Ectodermal cell (in vitro differentiated cells): ENCODE measurements around the gene GMCL1.
"Not testable (repeated sequence)": the region's sequence is repeated elsewhere in the genome, so short reads cannot be mapped to it uniquely, and the experiment has no call there.

Experiments used
- H3K27ac ChIP-seq: 2 replicates; pipeline ENCODE4 v1.7.0; 2013; ENCODE audit warnings: mild to moderate bottlenecking, low read depth, low read length; ENCODE audit not compliant: insufficient read depth, poor library complexity, severe bottlenecking
- H3K27me3 ChIP-seq: 2 replicates; pipeline ENCODE4 v1.7.0; 2013; ENCODE audit warnings: mild to moderate bottlenecking, low read length; ENCODE audit not compliant: insufficient read depth, control insufficient read depth, poor library complexity, severe bottlenecking
- H3K36me3 ChIP-seq: one replicate; pipeline ENCODE4 v1.7.0; 2013; ENCODE audit warnings: low read length; ENCODE audit not compliant: control insufficient read depth, insufficient read depth
- H3K4me1 ChIP-seq: one replicate; pipeline ENCODE4 v1.7.0; 2013; ENCODE audit warnings: low read length; ENCODE audit not compliant: control insufficient read depth, insufficient read depth
- H3K4me3 ChIP-seq: 2 replicates; pipeline ENCODE4 v1.7.0; 2013; ENCODE audit warnings: low read depth, low read length, control low read depth; ENCODE audit not compliant: insufficient read depth
- H3K9me3 ChIP-seq: 2 replicates; pipeline ENCODE4 v1.7.0; 2013; ENCODE audit warnings: mild to moderate bottlenecking, low read length, moderate library complexity; ENCODE audit not compliant: control insufficient read depth
- WGBS, 2 experiments: methylation state at CpG; one replicate each; pipeline ENCODE4 v1.1.7; 2013; ENCODE audit warnings: missing lambda C conversion rate in 2 of 2; 5-methylcytosine and 5-hydroxymethylcytosine counted together

The GMCL1 gene

DNA sequence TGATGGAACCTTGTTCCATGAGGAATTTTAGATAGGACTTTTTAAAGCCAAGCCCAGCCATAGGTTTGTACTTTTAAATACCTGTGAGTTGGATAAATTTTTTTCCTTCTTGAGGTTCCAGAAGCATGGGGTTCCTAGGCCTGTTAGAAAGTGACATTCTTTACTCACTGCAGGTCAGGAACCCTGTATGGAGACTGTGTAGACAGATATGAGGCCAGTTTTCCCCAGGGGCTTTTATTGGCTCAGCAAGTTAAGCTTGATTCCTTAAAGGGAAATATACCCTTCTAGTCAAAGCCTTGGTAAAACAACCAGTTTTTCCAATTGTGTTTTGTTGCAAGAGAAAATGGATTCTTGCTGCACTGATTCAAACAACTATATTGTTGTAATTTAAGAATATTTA lies 38.4 kb upstream of the GMCL1 start:
- H3K36me3 ChIP-seq = no peaks in the 10 kb centered on the region
- H3K4me3 ChIP-seq = no peak overlapping the region
- H3K27me3 ChIP-seq = no peaks in the 10 kb centered on the region
- no peaks in the 10 kb centered on the region for H3K9me3 ChIP-seq
- H3K27ac ChIP-seq = no peak overlapping the region
- peaks cover 11% of the 10 kb centered on the region for H3K4me1 ChIP-seq

- H3K4me3 ChIP-seq = no peak overlapping the region
- no peaks in the 10 kb centered on the region for H3K36me3 ChIP-seq
- peaks cover 13% of the 10 kb centered on the region for H3K4me1 ChIP-seq
- WGBS, 2 experiments = 92 to 95% methylated on average over 1 of the region's 1 CpG
- H3K27me3 ChIP-seq = no peaks in the 10 kb centered on the region
- no peak overlapping the region for H3K27ac ChIP-seq
- no peaks in the 10 kb centered on the region for H3K9me3 ChIP-seq
Observed at GRCh38 chr2:69796174-69796573, 33.3 kb upstream of the GMCL1 start.

DNA sequence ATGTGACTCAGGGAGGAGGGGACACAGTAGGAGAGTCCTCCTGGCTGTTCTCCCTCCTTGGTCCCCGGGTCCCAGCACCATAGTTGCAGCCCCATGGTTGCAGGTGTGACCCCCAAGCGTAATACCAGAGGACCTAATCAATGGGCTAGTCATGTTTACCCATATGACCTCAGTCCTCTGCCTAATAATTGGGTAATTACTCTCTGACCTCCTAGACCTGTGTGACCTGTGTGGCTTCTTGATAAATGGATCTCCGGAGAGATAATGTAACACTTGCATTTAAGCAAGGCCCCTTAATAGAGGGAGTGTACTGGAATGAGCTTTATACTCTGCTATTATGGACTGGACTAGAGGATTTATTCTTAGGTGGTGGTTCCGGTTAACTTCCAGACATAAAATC lies 32.2 kb upstream of the GMCL1 start:
- H3K27ac ChIP-seq = no peak overlapping the region

DNA sequence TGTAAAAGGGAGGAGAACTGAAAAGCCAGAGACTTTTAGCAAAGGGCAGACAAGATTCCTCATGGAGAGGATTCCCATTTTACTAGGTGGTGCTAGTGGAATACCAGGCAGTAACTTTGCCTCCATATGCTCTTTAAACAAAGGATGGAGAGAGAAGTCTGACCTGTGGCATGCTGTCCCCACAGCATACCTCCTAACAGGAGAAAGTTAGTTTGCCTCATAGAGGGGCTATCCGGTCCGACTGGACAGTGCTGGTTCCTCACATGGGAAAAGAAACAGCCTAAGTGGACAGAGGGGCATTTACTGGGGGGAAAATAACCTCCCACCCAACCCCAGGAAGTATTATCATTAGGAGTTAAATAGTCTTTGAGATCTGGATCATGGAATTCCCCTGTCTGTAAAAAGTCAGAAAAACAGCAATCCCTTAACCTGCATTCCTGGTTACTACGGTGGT lies 31.6 kb upstream of the GMCL1 start:
- Histone ChIP-seq H3K36me3 (no peaks in the 10 kb centered on the region), H3K27me3 (no peaks in the 10 kb centered on the region), H3K4me3 (no peak overlapping the region), H3K4me1 (peaks cover 16% of the 10 kb centered on the region), H3K9me3 (no peaks in the 10 kb centered on the region), H3K27ac (no peak overlapping the region)
- 94 to 95% methylated on average over 1 to 3 of the region's 3 CpGs for WGBS, 2 experiments

More for the DNA sequence above, 32.2 kb upstream of the GMCL1 start:
- Histone ChIP-seq H3K4me1 (peaks cover 16% of the 10 kb centered on the region), H3K9me3 (no peaks in the 10 kb centered on the region), H3K27me3 (no peaks in the 10 kb centered on the region), H3K4me3 (no peak overlapping the region), H3K36me3 (no peaks in the 10 kb centered on the region)
- 86 to 89% methylated on average over 3 to 4 of the region's 4 CpGs for WGBS, 2 experiments

DNA sequence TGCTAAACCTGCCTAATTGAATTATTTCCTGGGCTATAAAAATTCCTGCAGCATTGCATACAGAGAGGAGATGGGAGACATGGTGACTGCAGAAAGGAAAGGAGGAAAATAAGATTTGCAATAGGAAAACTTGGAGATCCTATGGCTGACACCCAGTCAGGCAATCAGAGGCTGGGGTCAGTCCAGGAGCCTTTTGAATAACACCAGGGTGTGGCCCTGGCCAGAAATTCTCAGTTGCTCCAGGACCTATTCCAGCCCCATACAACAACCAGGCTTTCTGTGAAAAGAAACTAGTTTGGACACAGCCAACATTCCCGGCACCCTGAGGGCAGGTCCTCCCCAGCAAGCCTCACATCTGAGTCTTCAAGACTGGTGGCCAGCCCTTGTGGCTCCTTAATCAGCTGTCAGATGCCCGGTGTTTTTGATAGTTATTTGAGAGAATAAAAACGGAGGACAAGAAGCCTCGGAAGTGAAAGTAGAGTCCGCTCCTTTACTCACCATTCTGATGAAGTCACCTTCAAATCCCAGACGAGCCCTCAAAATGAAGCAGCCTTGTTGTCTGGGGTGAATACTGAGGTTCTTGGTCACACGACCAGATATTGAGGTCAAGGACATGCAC lies 31.1 kb upstream of the GMCL1 start:
- Histone ChIP-seq H3K9me3 (no peaks in the 10 kb centered on the region), H3K4me1 (peaks cover 16% of the 10 kb centered on the region), H3K27me3 (no peaks in the 10 kb centered on the region), H3K27ac (no peak overlapping the region), H3K36me3 (no peaks in the 10 kb centered on the region), H3K4me3 (no peak overlapping the region)
- WGBS, 2 experiments = 81% methylated on average over 7 of the region's 7 CpGs

- WGBS, 2 experiments = 63 to 77% methylated on average over 4 of the region's 4 CpGs
- peaks cover 16% of the 10 kb centered on the region for H3K4me1 ChIP-seq
- peak overlapping the region; percentile 12 for H3K27ac ChIP-seq
- H3K36me3 ChIP-seq = no peaks in the 10 kb centered on the region
- no peaks in the 10 kb centered on the region for H3K9me3 ChIP-seq
- no peaks in the 10 kb centered on the region for H3K27me3 ChIP-seq
- no peak overlapping the region for H3K4me3 ChIP-seq
Observed at GRCh38 chr2:69798909-69799526, 30.4 kb upstream of the GMCL1 start.

DNA sequence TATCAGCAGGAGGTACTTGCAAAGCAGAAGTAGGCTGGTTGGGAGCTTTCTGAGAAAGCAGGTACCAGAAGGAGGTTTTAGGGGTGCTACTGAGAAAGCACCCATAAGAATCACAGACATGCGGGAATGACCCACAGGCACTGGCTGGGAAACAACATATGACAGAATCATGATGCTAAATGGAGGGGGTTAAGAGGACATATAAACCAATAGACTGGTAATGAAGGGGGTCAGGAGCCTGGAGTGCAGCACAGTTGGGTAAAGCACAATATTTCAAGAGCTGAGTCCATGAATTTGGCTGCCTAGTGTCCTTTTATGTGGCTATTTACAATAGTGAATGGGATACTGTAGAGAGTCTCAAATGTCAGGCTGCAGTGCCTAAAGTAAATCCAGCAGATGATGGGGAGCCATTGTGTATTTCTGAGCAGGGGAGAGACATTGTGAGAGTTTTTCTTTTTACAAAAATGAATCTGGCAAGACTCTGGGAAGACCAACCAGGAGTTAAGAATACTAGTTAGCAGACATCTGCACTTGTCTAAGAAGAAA lies 27.6 kb upstream of the GMCL1 start:
- H3K27ac ChIP-seq = no peak overlapping the region
- H3K27me3 ChIP-seq = no peaks in the 10 kb centered on the region
- WGBS, 2 experiments = 95% methylated on average over 1 of the region's 1 CpG
- no peaks in the 10 kb centered on the region for H3K9me3 ChIP-seq
- peaks cover 16% of the 10 kb centered on the region for H3K4me1 ChIP-seq
- no peaks in the 10 kb centered on the region for H3K36me3 ChIP-seq
- H3K4me3 ChIP-seq = no peak overlapping the region

GRCh38 chr2:69802781-69803367 lies 26.6 kb upstream of the GMCL1 start:
- H3K36me3 ChIP-seq, H3K4me3 ChIP-seq, H3K27me3 ChIP-seq, H3K9me3 ChIP-seq, H3K27ac ChIP-seq: not testable (repeated sequence)
- 85 to 96% methylated on average over 4 of the region's 4 CpGs for WGBS, 2 experiments
- H3K4me1 ChIP-seq = peaks cover 14% of the 10 kb centered on the region

- 84% methylated on average over 11 of the region's 11 CpGs for WGBS, 2 experiments
- no peaks in the 10 kb centered on the region for H3K9me3 ChIP-seq
- H3K4me1 ChIP-seq = peaks cover 3% of the 10 kb centered on the region
- H3K27ac ChIP-seq = no peak overlapping the region
- no peaks in the 10 kb centered on the region for H3K36me3 ChIP-seq
- no peak overlapping the region for H3K4me3 ChIP-seq
- H3K27me3 ChIP-seq = no peaks in the 10 kb centered on the region
Observed at GRCh38 chr2:69804416-69804815, 25.0 kb upstream of the GMCL1 start.

GRCh38 chr2:69805887-69806286 lies 23.6 kb upstream of the GMCL1 start:
- WGBS, 2 experiments = 100% methylated on average over 1 of the region's 1 CpG; no CpG with 5 or more reads in 1 of the 2 experiments
- Histone ChIP-seq H3K4me3 (no peak overlapping the region), H3K36me3 (no peaks in the 10 kb centered on the region), H3K27ac (no peak overlapping the region), H3K27me3 (no peaks in the 10 kb centered on the region), H3K9me3 (no peaks in the 10 kb centered on the region), H3K4me1 (peaks cover 3% of the 10 kb centered on the region)
